ENCODE results near the gene RCE1. TPM values are rescaled to one million over a fixed set of nuclear protein-coding genes. Genes with fewer than 3 reads are reported as not detected.

Gene RCE1
- total and polyA plus RNA-seq, 2 donors (not counting 3 experiments of a cell fraction or from before 2014, with no cell fraction given), result 26.9 to 47.4 TPM

DNA sequence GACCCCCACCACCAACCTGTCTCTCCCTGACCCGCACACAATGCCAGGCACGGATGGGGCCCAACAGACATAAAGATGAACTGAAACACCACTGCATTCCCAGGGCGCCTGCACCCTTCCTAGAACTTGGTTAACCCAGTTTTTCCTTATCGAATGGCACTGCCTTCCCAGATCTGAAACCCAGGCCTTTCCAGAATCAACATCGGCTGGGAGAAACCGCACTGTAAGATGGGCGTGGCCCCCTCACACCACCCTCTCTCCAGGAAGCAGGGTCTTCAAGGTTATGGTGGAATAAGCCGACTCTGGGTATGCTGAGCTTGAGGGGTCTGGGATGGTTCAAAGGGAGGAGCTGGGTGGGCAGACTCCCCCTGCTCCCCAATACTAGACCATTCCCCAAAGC is 36.8 kb downstream of the RCE1 start:
- Histone ChIP-seq H3K9me3 (replicated peaks; ENCODE audit: control insufficient read depth, insufficient read depth, low read length) (no peaks in the 10 kb centered on the region), H3K9ac (replicated peaks; ENCODE audit: extremely low read depth, insufficient read depth, low read length) (no peak overlapping the region), H2AFZ (ENCODE audit: low read depth, low read length) (no peak overlapping the region), H3K4me2 (ENCODE audit: insufficient read depth, low read length) (no peak overlapping the region), H3K4me1 (ENCODE audit: control insufficient read depth, extremely low read depth, insufficient read depth, low read length) (peaks cover 5% of the 10 kb centered on the region), H3K9me1 (replicated peaks; ENCODE audit: control insufficient read depth, extremely low read depth, insufficient read depth, low read length) (no peaks in the 10 kb centered on the region), H3K79me2 (ENCODE audit: control insufficient read depth, insufficient read depth, low read length) (no peaks in the 10 kb centered on the region), H3K36me3 (ENCODE audit: control insufficient read depth in 2 of 2, extremely low read depth in 1 of 2, insufficient read depth in 2 of 2, low read length in 2 of 2) (no peaks in the 10 kb centered on the region), H3K27me3 (ENCODE audit: control insufficient read depth in 2 of 2, insufficient read depth in 2 of 2, low read length in 2 of 2) (no peaks in the 10 kb centered on the region), H3K4me3 (replicated peaks in 1 of 3; ENCODE audit: insufficient read depth in 1 of 3, low read depth in 1 of 3, low read length in 3 of 3) (no peak overlapping the region), H3K27ac (ENCODE audit: insufficient read depth, low read depth, low read length) (no peak overlapping the region), H4K20me1 (replicated peaks; ENCODE audit: control insufficient read depth, extremely low read depth, insufficient read depth, low read length) (no peaks in the 10 kb centered on the region)
- ChIA-PET CTCF (interaction anchor here (0.5 to 7.7 kb wide), 3 partner anchors 15 to 96 kb away, joined by 3 to 49 read pairs (median 5); partner anchors contain the start of gene C11orf86), POLR2A (no interaction called here)
- TF ChIP-seq CTCF (IDR thresholded peaks at IDR 0.05; ENCODE audit: extremely low read depth in 1 of 2, insufficient read depth in 1 of 2, low read depth in 1 of 2, low read length in 2 of 2) (no peak), JUN (IDR thresholded peaks at IDR 0.05; ENCODE audit: borderline replicate concordance, insufficient read depth, insufficient read length, low read depth) (no peak), EZH2 (IDR thresholded peaks at IDR 0.05; ENCODE audit: borderline replicate concordance, low read depth, low read length, severe bottlenecking) (no peak), FOS (IDR thresholded peaks at IDR 0.05; ENCODE audit: borderline replicate concordance, insufficient read depth, low read length) (no peak), GATA2 (IDR thresholded peaks at IDR 0.05; ENCODE audit: insufficient read depth, insufficient read length, low read depth, low read length) (no peak), MYC (IDR thresholded peaks at IDR 0.05; ENCODE audit: low read depth, low read length) (no peak), POLR2AphosphoS5 (IDR thresholded peaks at IDR 0.05; ENCODE audit: insufficient read depth, low read depth, low read length) (no peak), MAX (IDR thresholded peaks at IDR 0.05; ENCODE audit: insufficient read depth, insufficient read length) (no peak), POLR2A (IDR thresholded peaks at IDR 0.05; ENCODE audit: low read depth, low read length) (no peak)
- FAIRE-seq, result no peak
- BruUV-seq (replicated peaks), result no TSS peak
- DNase-seq (ENCODE audit: low read depth, low spot score), result no peak
- intact Hi-C loops (cut with micrococcal nuclease), result no loop called here
- dilution Hi-C loops (cut with MboI; ENCODE audit: extremely low pct_ligation_motif_present, low sequenced_read_pairs), result no loop called here

Data from endothelial cell of umbilical vein (primary cell).